KG1 (cell line): ENCODE results near the gene DCTN3.
"Not testable (repeated sequence)": the region's sequence is repeated elsewhere in the genome, so short reads cannot be mapped to it uniquely, and the experiment has no call there.

Source experiments
- DNase-seq: peaks from one replicate; lab custom pipeline; 2025; lab: John Stamatoyannopoulos, UW

The DCTN3 gene

DNA sequence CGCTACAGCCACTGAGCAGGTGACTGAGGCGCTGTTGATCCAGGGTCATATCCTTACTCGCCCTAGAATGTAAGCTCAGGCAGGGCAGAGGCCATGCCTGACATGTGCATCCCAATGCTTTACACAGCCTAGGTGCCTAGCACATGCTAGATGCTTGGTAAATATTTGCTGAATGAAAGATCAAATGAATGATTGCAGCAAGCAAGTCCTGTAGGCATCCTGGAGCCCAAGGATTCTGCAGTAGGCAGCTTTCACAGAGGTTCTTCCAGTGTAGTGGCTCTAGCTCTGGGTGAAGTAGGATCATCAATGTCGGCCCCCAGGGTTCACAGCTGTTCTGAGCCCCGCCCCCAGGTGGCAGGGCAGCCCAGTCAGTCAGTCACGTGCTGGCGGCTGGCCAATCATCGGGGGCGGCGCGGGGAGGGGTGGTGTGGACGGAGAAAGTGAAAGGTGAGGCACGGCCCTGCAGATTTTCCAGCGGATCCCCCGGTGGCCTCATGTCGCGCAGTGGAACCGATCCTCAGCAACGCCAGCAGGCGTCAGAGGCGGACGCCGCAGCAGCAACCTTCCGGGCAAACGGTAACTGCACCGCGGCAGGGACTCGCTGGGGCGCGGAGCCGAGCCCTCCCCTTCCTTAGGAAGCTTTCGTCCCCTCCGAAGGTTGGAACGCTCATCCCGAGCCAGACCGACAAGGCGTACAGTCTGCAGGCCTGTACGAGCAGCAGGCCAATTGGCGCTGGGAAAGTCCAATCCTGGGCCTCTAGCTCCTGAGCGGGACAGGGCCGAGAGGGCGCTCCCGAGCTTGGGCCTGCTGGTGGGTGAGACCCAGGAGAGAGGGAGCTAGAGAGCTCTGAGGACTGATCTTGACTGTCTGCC lies 26.2 kb upstream of the DCTN3 start, which contains the start of gene GALT:
Gene GALT (plus strand): TSS at position 465 of the 873 bp plus-strand sequence. CDS start 30 bp downstream, at position 495.
- DNase-seq = peak; percentile 89

DNA sequence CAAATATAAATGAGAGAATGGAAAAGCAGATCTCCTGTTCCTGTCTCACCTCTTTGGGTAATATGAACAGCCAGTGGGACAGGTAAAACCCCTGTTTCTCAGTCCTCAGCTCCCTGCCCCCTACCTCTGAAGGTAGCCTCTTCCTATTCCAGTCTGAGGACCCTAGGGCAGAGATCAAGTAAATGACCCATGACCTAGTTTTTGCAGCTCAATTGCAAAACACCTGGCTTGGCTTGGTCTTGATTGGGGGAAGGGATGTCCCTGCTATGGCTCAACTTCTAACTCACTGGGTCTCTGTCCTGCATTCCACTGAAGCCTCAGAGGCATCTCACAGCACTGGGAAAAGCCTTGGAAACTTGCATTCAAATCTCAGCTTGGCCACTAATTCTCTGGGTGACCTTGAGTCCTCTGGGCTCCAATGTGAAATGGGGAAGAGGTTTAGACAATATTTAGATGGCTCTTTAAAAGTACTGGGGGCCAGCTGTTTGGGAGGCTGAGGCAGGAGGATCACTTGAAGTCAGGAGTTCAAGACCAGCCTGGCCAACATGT lies 24.5 kb upstream of the DCTN3 start:
- no peak for DNase-seq

DNA sequence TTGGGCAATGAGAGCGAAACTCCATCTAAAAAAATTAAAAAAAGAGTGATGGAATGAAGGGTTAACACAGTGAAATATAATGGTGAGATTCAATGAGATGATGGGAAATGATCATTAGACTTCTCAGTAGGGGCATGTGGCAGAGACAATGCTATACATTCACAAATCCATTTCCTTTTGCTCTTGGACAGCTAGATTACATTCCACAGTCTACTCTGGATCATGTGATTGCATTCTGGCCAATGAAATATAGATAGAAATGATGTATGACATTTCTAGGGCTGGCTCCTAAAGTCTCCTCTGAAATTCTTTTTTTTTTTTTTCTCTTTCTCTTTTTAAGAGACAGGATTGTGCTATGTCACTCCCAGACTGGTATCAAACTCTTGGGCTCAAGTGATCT lies 22.4 kb upstream of the DCTN3 start:
- no peak for DNase-seq

DNA sequence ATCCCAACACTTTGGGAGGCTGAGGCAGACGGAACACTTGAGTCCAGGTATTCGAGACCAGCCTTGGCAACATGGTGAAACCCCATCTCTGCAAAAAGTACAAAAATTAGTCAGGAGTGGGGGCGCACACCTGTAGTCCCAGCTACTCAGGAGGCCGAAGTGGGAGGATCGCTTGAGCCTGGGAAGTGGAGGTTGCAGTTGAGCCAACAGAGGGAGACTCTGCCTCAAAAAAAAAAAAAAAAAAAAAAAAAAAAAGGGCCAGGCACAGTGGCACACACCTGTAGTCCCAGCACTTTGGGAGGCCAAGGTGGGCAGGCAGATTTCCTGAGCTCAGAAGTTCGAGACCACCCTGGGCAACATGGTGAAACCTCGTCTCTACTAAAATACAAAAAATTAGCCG lies 19.0 kb upstream of the DCTN3 start:
- DNase-seq = not testable (repeated sequence)

DNA sequence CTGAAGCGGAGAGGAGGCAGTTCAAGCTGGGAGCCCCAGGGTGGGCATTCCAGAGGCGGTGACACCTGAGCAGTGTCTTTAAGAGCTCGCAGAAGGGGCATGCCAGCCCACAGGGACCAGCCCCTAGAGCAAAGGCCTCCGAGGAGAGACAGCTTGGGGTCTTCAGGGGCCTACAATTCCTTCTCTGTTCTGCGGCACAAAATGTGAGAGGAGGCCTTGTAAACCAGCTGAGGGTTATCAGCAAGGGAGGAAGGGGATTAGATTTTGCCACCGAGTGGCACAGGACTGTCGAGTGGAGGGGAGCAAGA lies 17.8 kb upstream of the DCTN3 start:
- no peak for DNase-seq

DNA sequence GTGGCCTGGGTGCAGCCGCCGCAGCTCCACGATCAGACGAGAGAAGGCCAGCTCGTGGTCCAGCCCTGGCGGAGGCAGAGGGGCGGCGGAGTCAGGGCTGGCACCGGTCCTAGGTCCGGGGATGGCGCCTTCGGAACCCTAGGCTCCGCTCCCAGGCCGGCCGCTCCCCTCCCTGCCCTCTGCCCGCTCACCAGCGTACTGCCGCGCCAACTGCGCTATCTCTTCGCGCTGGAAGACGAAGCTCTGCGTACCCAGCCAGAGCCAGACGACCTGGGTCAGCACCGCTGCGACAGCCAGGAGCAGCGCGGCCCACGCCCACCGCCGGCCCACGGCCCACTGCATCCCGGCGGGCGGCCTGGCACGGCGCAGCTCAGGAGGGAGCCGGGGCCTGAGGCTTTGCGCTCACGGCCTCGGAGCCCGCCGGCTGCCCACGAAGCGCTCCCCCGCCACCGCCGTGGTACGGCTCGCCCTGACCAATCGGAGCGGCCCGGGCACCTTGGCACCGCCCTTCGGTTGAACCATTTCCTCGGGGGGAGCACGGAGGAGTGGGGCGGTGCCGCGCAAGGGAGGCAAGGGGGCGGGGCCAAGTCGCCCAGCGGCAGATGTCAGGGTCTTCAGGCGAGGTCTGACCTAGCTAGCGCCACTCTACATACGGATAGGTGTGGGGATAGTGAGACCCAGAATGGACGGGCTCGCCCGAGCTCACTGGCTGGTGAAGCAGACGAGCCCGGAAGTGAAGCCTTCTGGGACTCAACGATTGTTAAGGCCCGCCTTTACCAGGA lies 17.3 kb upstream of the DCTN3 start, which contains the start of gene SIGMAR1:
Gene SIGMAR1 (minus strand): TSS at position 432 of the 782 bp plus-strand sequence. CDS start 90 bp downstream, at position 342.
- DNase-seq = peak; percentile 84

DNA sequence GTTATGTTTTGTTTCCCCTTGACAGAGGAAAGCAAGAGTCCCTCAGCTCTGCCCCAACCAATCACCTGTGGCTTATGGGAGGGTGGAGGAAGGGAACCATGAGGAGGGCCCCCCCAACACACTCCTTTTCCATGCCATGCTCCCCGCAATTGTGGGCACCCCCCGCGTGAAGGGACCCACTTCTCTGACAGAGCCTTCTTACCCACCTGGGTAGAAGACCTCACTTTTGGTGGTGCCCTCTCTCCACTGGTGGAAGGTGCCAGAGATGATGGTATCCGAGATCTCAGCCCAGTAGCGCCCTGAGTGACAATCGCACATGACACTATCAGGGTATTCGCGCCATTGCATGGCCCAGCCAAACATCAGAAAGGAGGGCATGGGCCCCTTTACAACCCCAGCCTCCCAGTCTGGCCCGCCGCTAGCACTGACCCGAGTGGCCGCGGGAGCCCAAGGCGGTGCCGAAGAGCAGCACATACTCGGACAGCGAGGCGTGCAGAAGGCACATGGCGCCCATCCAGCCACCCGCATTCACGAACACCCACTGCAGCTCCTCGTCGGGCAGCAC lies 16.6 kb upstream of the DCTN3 start:
- DNase-seq = no peak

DNA sequence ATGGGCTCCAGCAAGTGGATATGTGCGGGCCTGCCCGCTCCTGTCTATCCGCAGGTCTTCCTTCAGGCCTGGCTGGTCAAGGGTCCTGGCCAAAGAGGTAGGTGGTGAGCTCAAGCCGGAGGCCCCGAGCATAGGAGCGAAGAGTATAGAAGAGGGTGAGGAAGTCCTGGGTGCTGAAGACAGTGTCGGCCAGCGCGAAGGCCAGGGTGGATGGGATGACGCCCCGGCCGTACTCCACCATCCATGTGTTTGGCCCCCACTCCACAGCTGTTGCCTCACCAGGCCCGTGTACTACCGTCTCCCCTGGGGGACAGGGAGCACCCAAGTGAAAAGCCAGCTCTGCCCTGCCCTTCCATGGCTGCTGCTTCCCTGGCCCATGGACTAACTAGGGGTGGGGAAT lies 15.3 kb upstream of the DCTN3 start:
- no peak for DNase-seq

DNA sequence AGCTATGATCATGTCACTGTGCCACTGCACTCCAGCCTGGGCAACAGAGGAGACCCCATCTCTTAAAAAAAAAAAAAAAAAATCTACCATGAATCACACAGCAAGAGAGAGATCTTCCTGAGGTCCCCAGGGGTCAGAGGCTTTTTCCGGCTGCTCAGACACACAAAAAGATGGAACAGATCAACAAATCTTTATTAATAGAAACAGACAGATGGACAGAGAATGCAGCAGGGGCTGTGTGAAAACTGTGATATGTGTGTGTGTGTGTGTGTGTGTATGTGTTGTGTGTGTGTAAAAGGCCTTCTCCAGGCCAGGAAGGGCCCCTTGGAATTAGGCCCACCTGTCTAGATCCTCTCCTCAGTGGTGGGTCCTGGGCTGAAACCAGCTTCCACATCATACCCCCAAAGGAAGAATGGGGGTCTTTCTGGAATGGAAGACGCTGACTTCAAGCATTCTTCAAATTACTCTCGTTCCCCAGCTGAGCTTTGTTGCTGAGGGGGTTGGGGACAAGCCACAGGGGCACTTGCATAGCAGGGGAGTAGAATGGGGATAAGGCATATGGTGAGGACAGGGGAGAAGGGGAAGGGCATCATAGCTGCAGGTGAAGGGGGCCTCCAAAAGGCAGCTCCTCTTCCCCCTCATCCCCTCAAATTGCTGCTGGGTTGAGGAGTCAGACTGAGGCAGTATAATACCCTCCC lies 14.4 kb upstream of the DCTN3 start:
- DNase-seq = no peak

DNA sequence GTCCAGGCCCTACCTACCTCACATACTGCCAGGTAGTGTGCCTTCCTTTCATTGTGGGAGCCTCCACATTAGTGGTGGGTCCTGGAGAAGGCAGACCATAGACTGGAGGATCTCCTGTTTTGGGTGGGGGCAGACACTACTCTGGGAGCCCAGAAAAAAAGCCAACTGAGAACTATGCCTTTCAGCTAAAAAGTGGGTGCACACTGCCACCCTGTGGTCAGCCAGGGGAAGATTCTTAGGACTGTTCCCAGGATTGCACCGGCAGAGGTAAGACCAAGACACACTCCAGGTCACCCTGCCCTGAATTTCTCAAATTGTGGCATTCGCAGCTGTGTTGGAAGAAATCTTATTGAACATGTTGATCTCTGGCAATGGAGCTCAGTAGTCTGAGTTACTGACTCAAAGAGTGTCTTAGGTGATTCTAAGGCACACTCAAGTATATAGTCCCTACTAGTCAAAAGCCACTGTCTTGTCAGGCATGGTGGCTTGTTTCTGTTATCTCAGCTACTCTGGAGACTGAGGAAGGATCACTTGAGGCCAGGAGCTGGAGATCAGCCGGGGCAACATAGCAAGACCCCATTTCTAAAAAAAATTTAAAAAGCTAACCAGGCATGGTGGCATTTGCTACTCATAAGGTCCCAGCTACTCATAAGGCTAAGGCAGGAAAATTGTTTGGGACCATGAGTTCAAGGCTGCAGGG lies 13.7 kb upstream of the DCTN3 start:
- peak; percentile 56 for DNase-seq

DNA sequence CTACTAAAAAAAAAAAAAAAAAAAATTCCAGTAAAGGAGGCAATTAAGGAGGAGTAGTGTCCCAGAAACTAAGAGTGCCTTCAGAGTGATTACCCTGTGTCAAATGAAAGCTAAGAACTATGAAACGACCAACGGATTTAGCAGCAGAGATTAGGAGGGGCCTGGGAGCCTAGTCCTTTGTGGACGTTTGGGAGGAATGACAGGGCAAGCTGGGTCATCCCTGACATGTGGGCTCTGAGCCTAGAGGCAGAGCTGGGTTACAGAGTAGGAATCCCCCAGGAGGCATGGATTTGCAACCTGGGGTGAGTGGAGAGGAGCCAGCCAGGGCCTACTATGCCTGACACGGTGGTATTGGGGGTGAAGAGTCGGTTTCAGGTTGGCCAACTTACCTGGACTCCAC lies 12.9 kb upstream of the DCTN3 start:
- DNase-seq = no peak

DNA sequence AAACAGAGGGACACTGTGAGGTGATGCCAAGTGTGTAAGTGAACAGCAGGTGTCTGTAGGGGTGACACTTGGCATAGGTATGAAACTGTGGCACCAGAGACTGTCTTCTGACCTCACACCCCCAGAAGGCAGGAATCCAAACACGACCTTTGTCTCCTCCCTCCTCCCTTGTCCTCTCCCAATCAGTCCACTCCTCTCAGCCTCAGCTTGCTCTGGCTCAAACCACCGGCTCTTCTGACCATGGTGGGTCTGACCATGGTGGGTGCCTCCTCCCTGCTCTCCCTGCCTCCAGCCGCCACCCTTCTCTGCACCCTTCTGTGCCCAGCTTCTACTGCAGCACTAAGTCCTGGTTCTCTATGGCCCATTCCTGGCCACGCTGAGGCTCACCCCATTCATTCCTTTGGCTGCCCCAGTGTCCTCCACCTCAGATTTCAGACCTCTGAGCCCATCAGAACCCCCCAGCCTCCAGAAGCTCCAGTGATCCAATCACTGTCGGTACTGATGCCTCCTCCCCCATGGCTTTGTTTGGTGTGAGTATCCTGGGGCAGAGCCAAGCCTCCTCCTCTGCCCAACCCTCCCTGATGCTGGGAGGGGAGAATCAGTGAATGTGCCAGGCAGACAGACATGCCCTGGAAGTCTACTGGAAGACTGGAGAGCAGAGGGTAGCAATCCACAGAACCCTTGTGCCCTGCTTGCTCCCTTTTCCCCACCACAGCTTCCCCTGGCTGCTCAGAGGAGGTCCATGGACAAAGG lies 10.3 kb upstream of the DCTN3 start:
- no peak for DNase-seq

DNA sequence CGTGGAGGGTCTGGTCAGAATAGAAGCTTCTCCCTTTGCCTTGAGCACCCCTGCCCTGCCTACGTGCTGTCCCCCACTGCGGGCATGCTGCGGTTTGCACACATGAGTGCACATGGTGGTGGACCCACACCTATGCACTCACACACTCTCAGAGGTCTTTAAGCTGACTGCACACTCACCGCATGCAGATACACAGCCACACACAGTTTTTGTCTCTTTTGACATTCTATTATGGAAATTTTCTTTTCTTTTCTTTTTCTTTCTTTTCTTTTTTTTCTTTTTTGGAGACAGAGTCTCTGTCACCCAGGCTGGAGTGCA lies 9.2 kb upstream of the DCTN3 start:
- no peak for DNase-seq

DNA sequence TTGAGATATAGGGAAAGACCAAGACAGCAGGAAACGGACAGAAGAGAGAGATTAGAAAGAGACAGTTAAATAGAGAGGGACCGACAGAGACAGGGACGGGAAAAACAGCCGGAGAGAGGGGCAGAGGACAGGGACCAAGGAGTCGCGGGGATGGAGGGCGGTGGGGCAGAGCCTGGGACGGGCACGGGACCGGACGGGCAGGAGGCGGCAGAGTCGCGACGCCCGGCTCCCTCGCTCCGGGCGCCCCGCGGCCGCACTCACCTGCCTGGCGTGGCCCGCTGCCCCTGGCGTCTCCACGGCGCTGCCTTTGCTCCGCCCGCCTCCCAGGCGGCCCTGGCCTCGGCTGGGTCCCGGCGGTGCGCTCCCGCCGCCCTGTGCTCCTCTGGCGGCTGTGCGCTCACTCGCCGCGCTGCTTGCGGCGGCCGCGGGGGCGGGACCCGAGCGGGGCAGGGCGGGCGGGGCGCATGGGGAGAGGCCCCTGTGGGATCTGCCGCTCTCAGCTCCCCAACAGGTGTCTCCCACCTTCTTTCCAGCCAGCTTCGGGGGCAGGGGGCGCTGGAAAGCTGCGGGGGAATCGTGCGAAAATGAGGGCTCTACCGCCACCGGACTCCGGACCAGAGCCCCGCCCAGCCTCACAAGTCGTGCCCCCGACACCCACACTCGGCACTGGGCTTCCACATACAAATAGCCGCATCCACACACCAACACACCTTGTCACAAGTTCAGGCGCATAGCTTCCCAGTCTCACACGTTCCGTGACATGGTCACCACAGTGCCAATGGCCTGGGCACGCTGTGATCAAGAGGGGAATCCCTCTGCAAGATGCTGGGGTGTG lies 8.6 kb upstream of the DCTN3 start, which contains the start of gene ARID3C:
Gene ARID3C (minus strand): TSS at position 411 of the 835 bp plus-strand sequence. CDS start 1,052 bp downstream, outside the sequence.
- DNase-seq = no peak

DNA sequence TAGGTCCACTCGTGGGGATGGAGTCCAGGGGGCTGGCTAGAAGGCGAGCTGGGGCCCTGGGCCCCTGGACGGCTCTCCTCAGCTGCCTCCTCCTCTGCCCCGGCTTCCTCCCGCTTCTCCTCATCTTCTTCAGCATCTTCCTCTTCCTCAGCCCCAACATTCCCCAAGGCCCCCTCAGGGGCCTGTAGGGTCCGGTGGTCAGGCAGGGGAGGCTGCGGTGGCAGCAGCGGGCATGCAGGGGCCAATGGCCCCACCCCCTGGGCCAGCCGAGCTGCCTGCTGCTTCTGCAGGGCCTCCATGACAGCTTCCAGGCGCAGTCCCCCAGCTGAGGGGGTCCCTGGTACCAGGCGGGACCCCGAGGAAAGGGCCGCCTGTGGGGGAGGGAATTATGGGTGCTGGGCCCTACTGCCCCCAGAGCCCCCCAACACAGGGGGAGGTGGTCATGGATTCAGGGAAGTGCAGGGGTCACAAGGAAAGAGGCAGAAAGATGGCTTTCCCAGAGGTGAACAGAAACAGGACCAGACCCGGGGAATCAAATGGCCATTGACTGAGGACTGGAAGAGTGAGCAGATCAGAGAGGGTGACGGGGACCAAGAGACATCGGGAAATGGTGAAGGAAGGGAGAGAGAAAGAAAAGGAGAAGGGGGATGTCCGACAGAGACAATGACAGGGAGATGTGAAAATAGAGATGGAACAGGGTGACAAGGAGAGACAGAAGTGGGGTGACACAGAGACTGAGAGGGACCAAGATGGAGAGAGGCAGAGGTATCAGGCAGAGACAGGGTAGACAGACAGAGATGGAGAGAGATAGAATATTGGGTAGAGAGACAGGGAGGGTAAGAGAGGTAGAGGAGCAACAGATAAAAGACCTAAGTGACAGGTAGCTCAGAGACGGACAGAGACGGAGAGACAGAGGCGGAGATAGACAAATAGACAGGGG lies 7.7 kb upstream of the DCTN3 start:
- no peak for DNase-seq

DNA sequence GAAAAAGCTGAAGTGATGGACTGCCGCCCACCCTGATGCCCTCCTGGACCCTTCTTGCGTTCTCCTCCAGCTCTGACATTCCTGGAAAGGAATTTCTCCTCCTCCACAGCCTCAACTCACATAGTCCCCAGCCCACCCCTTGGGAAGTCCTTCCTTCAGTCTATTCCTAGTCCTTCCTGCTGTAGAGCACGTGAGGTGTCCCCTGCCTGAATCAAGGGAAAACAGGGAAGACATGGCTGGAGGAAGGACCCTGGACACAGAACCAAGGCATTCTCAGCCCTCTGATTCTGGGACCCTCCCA lies 4.8 kb upstream of the DCTN3 start:
- no peak for DNase-seq

DNA sequence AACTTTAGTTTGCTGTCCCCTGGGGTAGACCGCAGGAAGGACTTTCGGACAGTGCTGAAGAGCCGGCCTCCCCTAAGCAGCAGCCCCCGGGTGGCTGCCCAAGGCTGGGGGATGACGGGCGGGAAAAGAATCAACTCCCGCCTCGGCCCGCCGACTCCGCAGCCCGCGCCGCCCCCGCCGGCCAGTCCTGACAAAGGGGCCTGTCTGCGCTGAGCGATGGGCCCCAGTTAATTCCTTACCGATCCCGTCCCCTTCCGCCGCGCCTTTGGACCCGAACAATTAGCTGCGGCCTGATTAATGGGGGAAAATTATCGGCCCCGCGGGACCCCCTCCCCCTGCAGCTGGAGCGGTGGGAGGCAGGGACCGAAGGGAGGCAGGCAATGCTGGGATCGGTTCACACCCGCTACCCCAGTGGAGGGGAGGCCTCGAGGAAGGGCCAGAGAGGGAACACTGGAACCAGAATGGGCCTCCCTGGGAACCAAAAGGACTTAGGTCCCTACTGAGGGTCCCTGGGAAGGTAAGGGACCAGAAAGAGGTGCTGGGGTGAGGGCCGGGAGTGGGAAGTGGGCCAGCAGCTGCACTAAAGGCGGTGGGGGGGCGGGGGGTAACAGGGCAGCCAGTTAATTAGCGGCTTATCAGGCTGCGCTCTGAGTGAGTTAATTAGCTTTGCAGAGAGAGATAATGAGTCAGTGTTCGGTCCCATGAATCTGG lies 4.3 kb upstream of the DCTN3 start:
- DNase-seq = no peak
